PFSK-1 (cell line): Measurements from ENCODE around the gene LINGO1.

Experiments
- POLR2AphosphoS5 ChIP-seq: IDR thresholded peaks from 2 replicates; pipeline ENCODE4 v1.6.1; 2012; ENCODE audit warnings: low read depth, mild to moderate bottlenecking, control low read depth, low read length, moderate library complexity
- TAF1 ChIP-seq: IDR thresholded peaks from 2 replicates; pipeline ENCODE4 v1.6.1; 2012; ENCODE audit warnings: low read length, control low read depth, borderline replicate concordance; ENCODE audit not compliant: insufficient read depth
- TF ChIP-seq, protein P1 (sequence below), 2 experiments: IDR thresholded peaks; 2 replicates each; pipeline versions ENCODE4 v1.6.1 to v1.8.0; 2011 to 2012; ENCODE audit warnings: low read depth in 2 of 2, low read length in 2 of 2, control low read depth in 1 of 2, inconsistent platforms in 1 of 2, mild to moderate bottlenecking in 1 of 2, moderate library complexity in 1 of 2; ENCODE audit not compliant: insufficient read depth in 1 of 2

DNA sequence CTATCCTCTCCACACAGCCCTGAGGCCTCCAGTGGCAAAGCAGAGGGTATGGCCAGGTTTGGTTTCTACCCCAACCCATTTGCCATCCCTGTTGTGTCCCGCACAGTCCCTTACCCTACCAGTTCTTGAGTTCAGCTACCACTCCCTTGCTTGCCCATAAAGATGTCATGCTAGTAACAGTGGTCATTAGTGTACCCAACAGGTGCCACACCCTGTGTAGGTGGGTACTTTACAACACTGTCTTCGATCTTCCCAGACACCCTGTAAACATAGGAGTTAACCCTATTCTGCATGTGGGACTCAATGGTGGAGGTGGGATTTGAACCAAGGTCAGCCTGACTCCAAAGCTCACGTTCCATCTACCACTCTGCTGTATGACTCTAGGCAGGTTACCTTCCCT is 23.2 kb downstream of the LINGO1 start:
- TF ChIP-seq, protein P1, sequence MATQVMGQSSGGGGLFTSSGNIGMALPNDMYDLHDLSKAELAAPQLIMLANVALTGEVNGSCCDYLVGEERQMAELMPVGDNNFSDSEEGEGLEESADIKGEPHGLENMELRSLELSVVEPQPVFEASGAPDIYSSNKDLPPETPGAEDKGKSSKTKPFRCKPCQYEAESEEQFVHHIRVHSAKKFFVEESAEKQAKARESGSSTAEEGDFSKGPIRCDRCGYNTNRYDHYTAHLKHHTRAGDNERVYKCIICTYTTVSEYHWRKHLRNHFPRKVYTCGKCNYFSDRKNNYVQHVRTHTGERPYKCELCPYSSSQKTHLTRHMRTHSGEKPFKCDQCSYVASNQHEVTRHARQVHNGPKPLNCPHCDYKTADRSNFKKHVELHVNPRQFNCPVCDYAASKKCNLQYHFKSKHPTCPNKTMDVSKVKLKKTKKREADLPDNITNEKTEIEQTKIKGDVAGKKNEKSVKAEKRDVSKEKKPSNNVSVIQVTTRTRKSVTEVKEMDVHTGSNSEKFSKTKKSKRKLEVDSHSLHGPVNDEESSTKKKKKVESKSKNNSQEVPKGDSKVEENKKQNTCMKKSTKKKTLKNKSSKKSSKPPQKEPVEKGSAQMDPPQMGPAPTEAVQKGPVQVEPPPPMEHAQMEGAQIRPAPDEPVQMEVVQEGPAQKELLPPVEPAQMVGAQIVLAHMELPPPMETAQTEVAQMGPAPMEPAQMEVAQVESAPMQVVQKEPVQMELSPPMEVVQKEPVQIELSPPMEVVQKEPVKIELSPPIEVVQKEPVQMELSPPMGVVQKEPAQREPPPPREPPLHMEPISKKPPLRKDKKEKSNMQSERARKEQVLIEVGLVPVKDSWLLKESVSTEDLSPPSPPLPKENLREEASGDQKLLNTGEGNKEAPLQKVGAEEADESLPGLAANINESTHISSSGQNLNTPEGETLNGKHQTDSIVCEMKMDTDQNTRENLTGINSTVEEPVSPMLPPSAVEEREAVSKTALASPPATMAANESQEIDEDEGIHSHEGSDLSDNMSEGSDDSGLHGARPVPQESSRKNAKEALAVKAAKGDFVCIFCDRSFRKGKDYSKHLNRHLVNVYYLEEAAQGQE (IDR thresholded peaks at IDR 0.05; ENCODE audit: insufficient read depth in 1 of 2, low read depth in 2 of 2, low read length in 2 of 2), result no peak
- TF ChIP-seq TAF1, result no peak
- no peak for TF ChIP-seq POLR2AphosphoS5
